ENCODE data around the gene C7orf57.
"Not testable (repeated sequence)": the region's sequence is repeated elsewhere in the genome, so short reads cannot be mapped to it uniquely, and the experiment has no call there.

The C7orf57 gene

GRCh38 chr7:47991270-47991669 is 44.1 kb upstream of the C7orf57 start:
- no peaks in the 10 kb centered on the region for H3K36me3 ChIP-seq (ENCODE audit: insufficient read depth)
- no peaks in the 10 kb centered on the region for H3K27me3 ChIP-seq (ENCODE audit: insufficient read depth, low read depth)
- peak overlapping the region; percentile 21 for H3K4me3 ChIP-seq (IDR thresholded peaks at IDR 0.05; ENCODE audit: insufficient read depth, low read depth, low read length)
- peak overlapping the region; percentile 47 for H2AFZ ChIP-seq (ENCODE audit: low read depth)
- H3K27ac ChIP-seq, result peak overlapping the region; percentile 57
- no peaks in the 10 kb centered on the region for H3K79me2 ChIP-seq (ENCODE audit: insufficient read depth, low read depth)
- no peaks in the 10 kb centered on the region for H4K20me1 ChIP-seq (ENCODE audit: insufficient read depth)
- H3K9ac ChIP-seq, result peak overlapping the region; percentile 59
- H3K4me1 ChIP-seq (ENCODE audit: low read depth, poor library complexity, severe bottlenecking), result peaks cover 19% of the 10 kb centered on the region
- TF ChIP-seq CTCF (conservative IDR thresholded peaks at IDR 0.05; ENCODE audit: low read depth, low read length), result no peak
- H3K4me2 ChIP-seq, result peak overlapping the region; percentile 38

- peak; percentile 51; the same call in 1 of the 2 replicates for TF ChIP-seq CTCF (conservative IDR thresholded peaks at IDR 0.05; ENCODE audit: low read depth, low read length)
- Histone ChIP-seq H3K4me3 (IDR thresholded peaks at IDR 0.05; ENCODE audit: insufficient read depth, low read depth, low read length) (peak overlapping the region; percentile 21), H3K27me3 (ENCODE audit: insufficient read depth, low read depth) (no peaks in the 10 kb centered on the region), H3K36me3 (ENCODE audit: insufficient read depth) (no peaks in the 10 kb centered on the region), H3K4me2 (peak overlapping the region; percentile 38), H3K79me2 (ENCODE audit: insufficient read depth, low read depth) (no peaks in the 10 kb centered on the region), H4K20me1 (ENCODE audit: insufficient read depth) (no peaks in the 10 kb centered on the region), H3K27ac (peak overlapping the region; percentile 57), H3K9ac (peak overlapping the region; percentile 59), H2AFZ (ENCODE audit: low read depth) (peak overlapping the region; percentile 47), H3K4me1 (ENCODE audit: low read depth, poor library complexity, severe bottlenecking) (peaks cover 19% of the 10 kb centered on the region)
These were observed 43.5 kb upstream of the C7orf57 start for GRCh38 chr7:47991741-47992311.

GRCh38 chr7:47992446-47992845 is 42.9 kb upstream of the C7orf57 start:
- H3K27ac ChIP-seq, result peak overlapping the region; percentile 57
- peak overlapping the region; percentile 47 for H2AFZ ChIP-seq (ENCODE audit: low read depth)
- H3K9ac ChIP-seq, result peak overlapping the region; percentile 59; the same call in 1 of the 2 replicates
- H3K4me1 ChIP-seq (ENCODE audit: low read depth, poor library complexity, severe bottlenecking), result peaks cover 19% of the 10 kb centered on the region
- H3K27me3 ChIP-seq (ENCODE audit: insufficient read depth, low read depth), result no peaks in the 10 kb centered on the region
- no peaks in the 10 kb centered on the region for H4K20me1 ChIP-seq (ENCODE audit: insufficient read depth)
- peak overlapping the region; percentile 38 for H3K4me2 ChIP-seq
- TF ChIP-seq CTCF (conservative IDR thresholded peaks at IDR 0.05; ENCODE audit: low read depth, low read length), result no peak
- no peak overlapping the region for H3K4me3 ChIP-seq (IDR thresholded peaks at IDR 0.05; ENCODE audit: insufficient read depth, low read depth, low read length)
- no peaks in the 10 kb centered on the region for H3K36me3 ChIP-seq (ENCODE audit: insufficient read depth)
- no peaks in the 10 kb centered on the region for H3K79me2 ChIP-seq (ENCODE audit: insufficient read depth, low read depth)

GRCh38 chr7:47999413-47999812 is 35.9 kb upstream of the C7orf57 start:
- H4K20me1 ChIP-seq (ENCODE audit: insufficient read depth), result no peaks in the 10 kb centered on the region
- H3K36me3 ChIP-seq (ENCODE audit: insufficient read depth), result no peaks in the 10 kb centered on the region
- H3K27ac ChIP-seq, result no peak overlapping the region
- no peak overlapping the region for H3K4me3 ChIP-seq (IDR thresholded peaks at IDR 0.05; ENCODE audit: insufficient read depth, low read depth, low read length)
- no peak overlapping the region for H3K4me2 ChIP-seq
- H3K9ac ChIP-seq, result no peak overlapping the region
- no peaks in the 10 kb centered on the region for H3K79me2 ChIP-seq (ENCODE audit: insufficient read depth, low read depth)
- H2AFZ ChIP-seq (ENCODE audit: low read depth), result no peak overlapping the region
- no peaks in the 10 kb centered on the region for H3K4me1 ChIP-seq (ENCODE audit: low read depth, poor library complexity, severe bottlenecking)
- TF ChIP-seq CTCF (conservative IDR thresholded peaks at IDR 0.05; ENCODE audit: low read depth, low read length), result no peak
- H3K27me3 ChIP-seq (ENCODE audit: insufficient read depth, low read depth), result no peaks in the 10 kb centered on the region

- not testable (repeated sequence) for H3K79me2 ChIP-seq (ENCODE audit: insufficient read depth, low read depth); H3K4me3 ChIP-seq (IDR thresholded peaks at IDR 0.05; ENCODE audit: insufficient read depth, low read depth, low read length); H3K36me3 ChIP-seq (ENCODE audit: insufficient read depth); H4K20me1 ChIP-seq (ENCODE audit: insufficient read depth); H3K27ac ChIP-seq; H3K27me3 ChIP-seq (ENCODE audit: insufficient read depth, low read depth); H3K4me2 ChIP-seq; H3K9ac ChIP-seq; H3K4me1 ChIP-seq (ENCODE audit: low read depth, poor library complexity, severe bottlenecking); H2AFZ ChIP-seq (ENCODE audit: low read depth)
These were observed 35.2 kb upstream of the C7orf57 start for GRCh38 chr7:48000164-48000563.
